ENCODE measurements around the gene COMMD10. TPM values are rescaled to one million over a fixed set of nuclear protein-coding genes. Genes with fewer than 3 reads are reported as not detected.

COMMD10 gene
- total RNA-seq, 4 donors from 2014 or later, result 15.3 to 38.1 (median 20.0) TPM

DNA sequence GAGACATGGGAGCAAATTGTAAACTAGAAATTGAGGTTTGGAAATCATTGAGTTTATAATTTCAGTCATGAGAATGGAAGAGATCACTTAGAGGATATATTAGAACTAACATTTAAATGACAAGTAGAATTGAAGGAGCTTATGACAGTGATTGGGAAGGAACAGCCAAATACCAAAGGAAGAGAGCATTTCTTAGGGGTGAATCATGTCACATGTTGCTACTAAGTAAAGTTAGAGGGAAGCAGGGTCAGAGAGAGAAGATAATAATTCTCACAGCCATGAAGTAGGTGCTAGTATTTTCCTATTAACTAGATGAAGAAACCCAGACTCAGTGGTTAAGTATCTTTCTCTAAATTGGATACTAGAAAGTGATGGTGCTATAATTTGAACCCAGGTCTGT, 59.3 kb downstream of the COMMD10 start:
- H3K9me3 ChIP-seq, result peaks cover 0 to 3% (median 0%) of the 10 kb centered on the region in 4 donors
- no peak for TF ChIP-seq POLR2A (IDR thresholded peaks at IDR 0.05)
- TF ChIP-seq EP300 (IDR thresholded peaks at IDR 0.05), result no peak
- TF ChIP-seq, protein P1, sequence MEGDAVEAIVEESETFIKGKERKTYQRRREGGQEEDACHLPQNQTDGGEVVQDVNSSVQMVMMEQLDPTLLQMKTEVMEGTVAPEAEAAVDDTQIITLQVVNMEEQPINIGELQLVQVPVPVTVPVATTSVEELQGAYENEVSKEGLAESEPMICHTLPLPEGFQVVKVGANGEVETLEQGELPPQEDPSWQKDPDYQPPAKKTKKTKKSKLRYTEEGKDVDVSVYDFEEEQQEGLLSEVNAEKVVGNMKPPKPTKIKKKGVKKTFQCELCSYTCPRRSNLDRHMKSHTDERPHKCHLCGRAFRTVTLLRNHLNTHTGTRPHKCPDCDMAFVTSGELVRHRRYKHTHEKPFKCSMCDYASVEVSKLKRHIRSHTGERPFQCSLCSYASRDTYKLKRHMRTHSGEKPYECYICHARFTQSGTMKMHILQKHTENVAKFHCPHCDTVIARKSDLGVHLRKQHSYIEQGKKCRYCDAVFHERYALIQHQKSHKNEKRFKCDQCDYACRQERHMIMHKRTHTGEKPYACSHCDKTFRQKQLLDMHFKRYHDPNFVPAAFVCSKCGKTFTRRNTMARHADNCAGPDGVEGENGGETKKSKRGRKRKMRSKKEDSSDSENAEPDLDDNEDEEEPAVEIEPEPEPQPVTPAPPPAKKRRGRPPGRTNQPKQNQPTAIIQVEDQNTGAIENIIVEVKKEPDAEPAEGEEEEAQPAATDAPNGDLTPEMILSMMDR (IDR thresholded peaks at IDR 0.05), result no peak
- peaks cover 0 to 5% (median 0%) of the 10 kb centered on the region in 3 donors for H3K36me3 ChIP-seq
- H3K27me3 ChIP-seq, result no peaks in the 10 kb centered on the region
- DNase-seq (ENCODE audit: low spot score in 2 of 2), result no peak
- H3K4me3 ChIP-seq, result no peak overlapping the region
- no peaks in the 10 kb centered on the region for H3K4me1 ChIP-seq
- H3K27ac ChIP-seq, result no peak overlapping the region

DNA sequence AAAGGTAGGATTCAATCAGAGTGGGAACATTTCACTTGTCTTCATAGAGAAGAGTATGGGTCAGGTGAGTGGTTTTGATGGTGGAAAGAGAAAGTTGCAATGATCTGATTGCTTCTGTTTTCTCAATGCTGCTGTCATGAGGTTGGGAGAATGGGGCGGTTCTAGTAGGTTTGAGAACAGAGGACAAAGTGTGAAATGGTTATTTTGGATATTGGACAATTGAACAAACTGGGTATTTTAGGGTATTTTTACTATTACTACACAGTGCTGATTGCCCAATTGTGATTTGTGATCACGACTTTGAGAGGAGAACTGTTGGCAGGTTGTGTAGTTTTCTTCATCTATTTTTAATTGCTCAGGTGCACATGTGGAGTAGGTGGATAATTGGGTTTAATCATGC, 60.2 kb downstream of the COMMD10 start:
- Histone ChIP-seq H3K4me3 (no peak overlapping the region), H3K27ac (no peak overlapping the region), H3K27me3 (no peaks in the 10 kb centered on the region), H3K36me3 (peaks cover 0 to 4% (median 0%) of the 10 kb centered on the region in 3 donors), H3K4me1 (no peaks in the 10 kb centered on the region), H3K9me3 (peaks cover 0 to 3% (median 0%) of the 10 kb centered on the region in 4 donors)
- 92 to 94% methylated on average over 2 of the region's 2 CpGs for WGBS, 2 donors
- DNase-seq (ENCODE audit: low spot score in 2 of 2), result no peak
- TF ChIP-seq POLR2A (IDR thresholded peaks at IDR 0.05) (no peak), EP300 (IDR thresholded peaks at IDR 0.05) (no peak)
- TF ChIP-seq, protein P1 (IDR thresholded peaks at IDR 0.05), result no peak

DNA sequence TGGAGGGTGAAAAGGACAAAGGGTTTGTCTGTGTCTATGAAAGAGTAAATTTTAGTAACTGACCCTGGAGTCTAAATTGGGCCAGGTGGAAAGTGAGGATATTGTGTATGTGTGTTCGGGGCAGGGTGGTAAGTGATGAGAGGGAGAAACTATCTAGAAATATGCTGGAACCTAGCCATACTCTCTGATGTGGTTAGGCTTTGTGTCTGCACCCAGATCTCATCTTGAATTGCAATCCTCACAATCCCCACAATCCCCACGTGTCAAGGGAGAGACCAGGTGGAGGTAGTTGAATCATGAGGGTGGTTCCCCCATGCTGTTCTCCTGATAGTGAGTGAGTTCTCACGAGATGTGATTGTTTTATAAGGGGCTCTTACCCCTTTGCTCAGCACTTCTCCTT, 60.6 kb downstream of the COMMD10 start:
- no peaks in the 10 kb centered on the region for H3K27me3 ChIP-seq
- no peaks in the 10 kb centered on the region for H3K36me3 ChIP-seq
- no peaks in the 10 kb centered on the region for H3K4me1 ChIP-seq
- WGBS, 2 donors, result 66 to 82% methylated on average over 3 of the region's 3 CpGs
- no peak overlapping the region for H3K27ac ChIP-seq
- peaks cover 0 to 3% (median 0%) of the 10 kb centered on the region in 4 donors for H3K9me3 ChIP-seq
- DNase-seq (ENCODE audit: low spot score in 2 of 2), result no peak
- TF ChIP-seq EP300 (IDR thresholded peaks at IDR 0.05) (no peak), POLR2A (IDR thresholded peaks at IDR 0.05) (no peak)
- TF ChIP-seq, protein P1 (IDR thresholded peaks at IDR 0.05), result no peak
- H3K4me3 ChIP-seq, result no peak overlapping the region

DNA sequence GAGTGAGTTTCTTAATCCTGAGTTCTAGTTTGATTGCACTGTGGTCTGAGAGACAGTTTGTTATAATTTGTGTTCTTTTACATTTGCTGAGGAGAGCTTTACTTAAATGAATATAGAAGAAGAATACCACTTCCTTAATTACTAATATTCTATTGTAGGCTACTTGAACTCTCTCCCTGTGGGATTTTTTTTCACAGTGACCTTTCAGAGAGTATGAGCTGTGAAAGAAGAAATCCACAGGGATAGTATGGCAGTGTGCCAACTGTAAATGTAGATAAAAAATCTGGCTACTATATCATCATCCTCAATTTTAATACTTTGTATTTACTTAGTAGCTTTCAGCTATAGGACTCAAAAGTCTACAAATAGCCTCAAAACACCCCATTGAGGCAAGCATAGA, 67.3 kb downstream of the COMMD10 start:
- Histone ChIP-seq H3K9me3 (no peaks in the 10 kb centered on the region), H3K4me3 (no peak overlapping the region), H3K4me1 (no peaks in the 10 kb centered on the region), H3K36me3 (no peaks in the 10 kb centered on the region), H3K27me3 (no peaks in the 10 kb centered on the region), H3K27ac (no peak overlapping the region)
- DNase-seq (ENCODE audit: low spot score in 2 of 2), result no peak
- no peak for TF ChIP-seq POLR2A (IDR thresholded peaks at IDR 0.05)
- no peak for TF ChIP-seq EP300 (IDR thresholded peaks at IDR 0.05)
- TF ChIP-seq, protein P1 (IDR thresholded peaks at IDR 0.05), result no peak

DNA sequence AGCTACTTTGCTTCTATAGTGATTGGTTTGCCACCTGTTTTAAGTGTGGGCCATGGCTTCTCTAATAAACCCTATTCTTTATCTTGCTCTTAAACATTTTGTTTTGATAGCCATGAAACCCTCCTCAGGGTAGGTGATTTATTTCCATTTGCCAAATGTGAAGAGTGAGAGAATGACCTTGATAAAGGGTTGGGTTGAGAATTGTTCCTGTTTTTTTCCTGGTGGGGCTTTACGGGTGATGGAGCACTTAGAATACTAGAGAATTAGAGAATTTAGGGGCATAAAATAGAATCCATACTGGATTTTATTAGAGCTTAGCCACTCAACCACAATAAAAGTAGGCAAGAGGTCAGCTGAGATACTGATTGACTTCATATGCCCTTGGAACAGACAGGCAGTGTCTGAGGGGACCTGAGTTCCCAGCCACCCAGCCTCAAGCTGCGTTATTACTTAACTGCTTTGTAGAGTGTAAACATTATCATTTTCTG, 68.9 kb downstream of the COMMD10 start:
- no peaks in the 10 kb centered on the region for H3K9me3 ChIP-seq
- no peaks in the 10 kb centered on the region for H3K36me3 ChIP-seq
- H3K4me1 ChIP-seq, result no peaks in the 10 kb centered on the region
- no peak overlapping the region for H3K4me3 ChIP-seq
- H3K27me3 ChIP-seq, result no peaks in the 10 kb centered on the region
- 82% methylated on average over 2 of the region's 2 CpGs for WGBS, 2 donors
- no peak for TF ChIP-seq EP300 (IDR thresholded peaks at IDR 0.05)
- TF ChIP-seq, protein P1 (IDR thresholded peaks at IDR 0.05), result no peak
- no peak for DNase-seq (ENCODE audit: low spot score in 2 of 2)
- no peak overlapping the region for H3K27ac ChIP-seq
